ENCODE results near the gene BLOC1S5.
A peak's percentile ranks its signal among the peaks of the same experiment; 100 is the strongest.

The BLOC1S5 gene, protein sequence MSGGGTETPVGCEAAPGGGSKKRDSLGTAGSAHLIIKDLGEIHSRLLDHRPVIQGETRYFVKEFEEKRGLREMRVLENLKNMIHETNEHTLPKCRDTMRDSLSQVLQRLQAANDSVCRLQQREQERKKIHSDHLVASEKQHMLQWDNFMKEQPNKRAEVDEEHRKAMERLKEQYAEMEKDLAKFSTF

DNA sequence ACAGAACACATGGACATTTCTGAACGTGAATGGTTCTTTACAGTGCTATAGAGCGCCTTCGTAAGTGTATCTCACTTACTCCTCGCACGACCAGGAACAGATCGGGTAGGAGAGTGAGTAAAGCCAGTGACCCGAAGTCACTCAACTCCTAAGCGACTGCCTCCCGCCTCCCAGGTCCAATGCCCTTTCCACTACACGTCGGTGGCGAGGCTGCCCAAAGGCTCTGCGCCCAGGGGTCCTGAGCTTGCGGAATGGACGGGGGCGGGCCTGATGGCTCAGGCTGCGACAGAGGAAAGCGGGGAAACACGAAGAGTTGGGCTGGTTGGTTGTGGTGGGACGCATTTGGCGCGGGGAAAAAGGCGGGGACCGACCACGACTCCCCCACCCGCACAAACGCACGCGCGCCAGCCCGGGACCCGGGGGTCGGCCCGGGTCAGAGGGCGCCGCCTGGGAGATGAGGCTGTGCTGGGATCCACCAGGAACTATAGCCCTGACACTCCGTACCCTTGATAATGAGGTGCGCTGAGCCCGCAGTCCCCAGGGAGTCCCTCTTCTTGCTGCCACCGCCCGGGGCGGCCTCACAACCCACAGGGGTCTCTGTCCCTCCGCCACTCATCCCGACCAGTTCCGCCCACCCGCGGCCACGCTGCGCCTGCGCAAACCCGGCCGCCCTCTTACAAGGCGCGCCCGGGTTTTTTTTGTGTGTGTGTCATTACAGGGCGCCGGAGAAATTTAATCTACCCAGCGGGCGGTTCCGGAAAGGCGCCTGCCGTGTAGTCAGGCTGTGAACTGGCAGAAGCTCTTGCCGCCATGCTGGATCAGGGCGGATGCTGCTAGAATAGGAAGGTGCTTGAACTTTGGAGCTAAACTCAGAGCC is at the start of gene BLOC1S5:
Gene BLOC1S5, minus strand, starts transcription at position 629 of the 877 bp plus-strand sequence. Its CDS starts 13 bp downstream, at position 616.
- DNase-seq: peak; percentile 98

DNA sequence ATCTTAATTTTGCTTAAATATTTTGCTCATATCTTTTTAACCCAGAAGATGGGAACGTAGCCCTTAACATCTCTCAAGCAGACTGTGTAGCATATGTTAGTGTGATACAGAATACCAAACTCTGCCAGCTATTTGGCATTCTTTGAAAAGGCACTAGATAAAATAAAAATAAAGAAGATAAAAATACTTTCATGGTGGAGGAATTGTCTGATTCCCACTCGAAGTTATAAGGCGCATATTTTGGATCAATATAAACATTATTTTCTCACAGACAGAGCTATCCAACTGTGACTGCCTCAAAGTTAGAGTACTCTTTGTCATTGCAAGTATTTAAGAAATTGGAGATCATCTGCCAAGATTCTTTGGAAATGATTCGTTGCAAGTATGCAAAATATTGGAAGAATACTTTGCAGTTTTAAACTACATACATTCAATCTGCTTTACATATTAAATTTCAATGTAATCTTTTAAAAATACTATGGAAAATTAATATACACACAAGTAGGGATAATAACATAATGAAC is 49.0 kb upstream of the BLOC1S5 start:
- no peak for DNase-seq

DNA sequence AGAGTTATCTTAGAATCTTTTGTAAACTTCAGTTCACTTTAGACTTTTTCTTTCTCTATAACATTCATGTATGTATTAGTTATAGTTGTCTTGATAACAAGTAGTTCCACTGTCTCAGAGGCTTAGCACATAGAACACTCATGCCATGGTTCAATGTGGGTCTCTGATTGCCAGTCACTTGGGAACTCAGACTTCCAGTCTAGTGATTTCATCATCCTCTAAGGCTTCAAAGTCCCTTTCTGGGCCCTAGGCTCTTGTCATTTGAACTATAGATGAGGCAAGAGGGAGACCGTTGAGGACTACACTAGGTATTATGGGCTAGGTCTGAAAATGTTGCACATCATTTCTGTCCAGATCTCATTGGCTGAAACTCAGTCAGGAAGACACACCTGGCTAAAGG is 46.5 kb upstream of the BLOC1S5 start:
- DNase-seq: no peak

DNA sequence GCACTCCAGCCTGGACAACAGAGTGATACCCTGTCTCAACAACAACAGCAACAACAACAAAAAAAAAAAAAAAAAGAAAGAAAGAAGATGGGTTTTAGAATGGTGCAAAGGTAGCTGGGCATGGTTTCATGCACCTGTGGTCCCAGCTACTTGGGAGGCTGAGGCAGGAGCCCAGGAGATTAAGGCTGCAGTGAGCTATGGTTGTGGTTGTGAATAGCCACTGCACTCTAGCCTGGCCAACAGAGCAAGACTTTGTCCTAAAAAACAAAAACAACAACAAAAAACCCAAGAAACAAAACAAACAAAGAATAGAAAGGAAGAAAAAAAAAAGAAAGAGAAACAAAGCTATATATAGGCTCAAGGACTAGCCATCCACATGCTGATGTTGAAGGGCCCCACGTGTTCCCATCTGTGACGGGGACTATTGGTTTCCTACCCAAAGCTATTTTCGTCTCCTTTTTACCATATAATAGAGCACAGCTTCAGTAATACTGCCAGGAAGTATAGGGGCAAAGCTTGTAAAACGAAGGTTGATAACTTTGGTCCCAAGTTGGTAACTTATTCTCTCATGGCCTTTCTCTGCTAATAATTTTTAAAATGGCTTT is 46.0 kb upstream of the BLOC1S5 start:
- DNase-seq: no peak

DNA sequence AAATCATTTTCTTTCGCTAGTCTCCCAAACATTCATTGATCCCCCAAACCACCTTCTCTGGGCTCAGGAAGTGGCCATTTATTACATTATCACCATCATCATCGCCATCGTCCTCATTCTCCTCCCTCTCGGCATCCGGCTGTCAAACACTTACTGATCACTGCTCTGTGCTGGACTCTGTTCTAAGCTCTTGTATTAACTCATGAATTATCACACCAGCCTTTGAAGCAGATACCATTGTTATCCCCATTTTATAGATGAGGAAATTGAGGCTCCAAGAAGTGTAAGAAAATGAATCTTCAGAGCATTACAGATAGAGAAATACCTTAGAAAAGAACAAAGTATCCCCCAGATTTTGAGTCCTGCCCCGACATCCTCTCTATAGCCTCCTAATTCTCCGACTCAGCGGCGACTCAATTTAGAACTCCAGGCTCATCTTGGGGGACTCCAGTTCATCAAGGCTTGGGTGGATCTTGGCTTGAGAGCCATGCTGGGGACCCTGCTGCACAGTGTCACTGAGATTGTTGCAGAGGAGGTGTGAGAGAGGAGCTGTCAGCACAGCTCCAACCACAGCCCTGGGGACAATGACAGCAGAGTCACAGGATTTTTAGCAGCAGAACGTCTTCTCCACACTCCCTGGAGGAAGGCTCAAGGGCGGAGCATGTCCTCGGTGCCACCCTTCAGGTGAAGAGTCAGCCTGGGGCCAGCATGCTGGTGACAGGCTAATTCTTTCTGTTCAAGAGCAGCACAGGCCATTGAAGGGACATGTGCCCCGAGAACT is 44.8 kb upstream of the BLOC1S5 start:
- no peak for DNase-seq

DNA sequence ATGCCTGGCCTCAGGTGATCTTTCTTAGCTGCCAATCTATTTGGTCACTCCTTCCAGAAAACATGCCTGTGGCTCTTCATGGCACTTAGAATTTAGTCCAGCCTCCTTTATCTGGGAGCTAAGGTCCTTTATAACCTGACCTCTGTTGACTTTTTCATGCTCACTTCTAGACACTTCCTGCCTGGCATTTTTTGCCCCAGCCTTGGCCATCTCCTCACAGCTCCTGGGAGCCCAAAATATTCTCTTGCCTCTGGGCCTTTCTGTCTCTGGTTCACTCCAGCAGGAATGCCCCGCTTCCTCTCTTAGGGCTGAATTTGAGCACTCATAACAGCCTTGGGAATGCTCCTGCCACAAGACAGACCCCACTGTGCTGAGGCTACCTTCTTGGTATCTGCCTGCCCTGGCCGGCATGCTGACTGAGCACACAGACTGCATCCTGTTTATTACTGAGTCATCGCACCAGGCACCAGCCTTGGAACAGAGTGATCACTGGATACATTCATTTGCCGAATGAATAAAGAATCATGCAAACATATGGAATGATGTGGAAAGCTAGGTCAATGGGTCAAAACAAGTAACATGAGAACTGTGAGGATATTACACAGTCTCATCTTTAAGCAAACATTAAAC is 44.0 kb upstream of the BLOC1S5 start:
- DNase-seq: no peak

DNA sequence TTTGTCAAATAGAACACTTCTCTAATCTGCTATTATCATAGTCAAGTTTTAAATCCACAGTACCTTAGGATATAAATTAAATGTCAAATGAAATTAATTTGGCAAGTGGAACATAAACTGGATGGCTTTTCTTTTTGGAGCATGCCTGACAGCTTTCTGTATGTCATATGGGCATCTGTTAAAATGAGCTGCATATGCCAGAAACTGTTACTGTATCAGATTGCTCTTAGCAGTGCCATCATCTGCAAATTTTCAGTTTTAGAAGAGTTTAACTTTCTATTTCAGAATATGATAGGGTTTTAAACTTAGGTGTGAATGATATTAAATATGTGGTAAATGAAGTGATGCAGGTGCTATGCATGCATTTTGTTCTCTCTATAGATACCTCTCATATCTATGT is 41.6 kb upstream of the BLOC1S5 start:
- no peak for DNase-seq

DNA sequence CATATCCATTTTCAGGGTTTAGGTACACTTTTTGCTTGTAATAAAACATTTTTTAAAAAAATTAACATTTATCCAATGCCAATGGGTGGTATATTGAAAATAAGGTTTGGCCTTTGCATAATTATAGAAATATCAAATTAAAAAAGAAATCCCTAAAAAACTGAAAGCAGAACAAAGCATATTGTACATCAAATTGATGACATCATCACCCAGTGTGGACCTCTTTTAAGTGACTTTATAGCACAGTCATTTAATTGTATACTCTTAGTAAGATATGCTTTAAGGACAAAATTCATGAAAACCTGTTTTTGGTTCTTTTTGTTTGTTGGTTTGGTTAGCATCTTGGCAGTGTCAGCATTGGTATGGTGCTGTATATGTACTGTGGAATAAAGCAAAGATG is 39.5 kb upstream of the BLOC1S5 start:
- no peak for DNase-seq

DNA sequence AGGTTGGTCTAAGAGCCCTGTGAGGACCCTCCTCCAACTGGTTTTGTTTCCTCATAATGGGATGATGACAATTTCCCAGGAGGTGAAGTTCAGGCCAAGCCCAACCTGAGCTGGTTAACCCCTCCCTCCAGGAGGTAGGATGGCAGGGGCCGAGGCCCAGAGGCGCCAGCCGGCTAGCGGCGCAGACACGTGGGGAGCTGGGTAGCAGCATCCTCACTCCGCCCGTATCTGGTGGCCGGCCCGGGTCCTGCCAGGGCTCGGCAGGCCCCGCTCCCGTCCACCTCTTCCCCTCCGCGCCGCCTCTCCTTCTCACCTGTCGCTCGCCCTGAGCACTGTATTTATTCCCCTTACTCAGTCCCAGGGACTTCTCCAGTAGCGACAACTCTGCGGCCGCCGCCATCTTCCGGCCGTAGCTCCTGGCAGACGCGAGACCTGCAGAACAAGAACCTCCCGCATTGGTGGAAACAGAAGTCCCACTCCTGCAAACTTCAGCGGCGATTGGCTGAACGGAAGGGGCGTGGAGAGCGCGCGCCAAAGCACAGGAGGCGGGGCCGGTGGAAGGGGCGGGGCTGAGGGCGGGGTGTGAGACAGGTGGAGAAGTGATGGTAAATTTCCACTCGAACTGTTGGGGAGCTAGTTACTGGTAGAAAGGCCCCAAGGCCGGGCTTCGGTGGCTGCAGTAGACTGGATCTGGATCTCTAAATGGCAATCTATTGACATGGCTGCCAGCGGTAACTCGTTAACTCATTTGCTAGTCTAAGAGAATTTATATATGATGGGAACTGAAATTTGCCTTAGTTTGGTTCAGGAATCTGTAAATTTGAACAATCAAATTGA is 38.2 kb upstream of the BLOC1S5 start, which contains the start of gene EEF1E1:
Gene EEF1E1, minus strand, starts transcription at position 427 of the 837 bp plus-strand sequence. Its CDS starts 27 bp downstream, at position 400.
- DNase-seq: peak; percentile 94

DNA sequence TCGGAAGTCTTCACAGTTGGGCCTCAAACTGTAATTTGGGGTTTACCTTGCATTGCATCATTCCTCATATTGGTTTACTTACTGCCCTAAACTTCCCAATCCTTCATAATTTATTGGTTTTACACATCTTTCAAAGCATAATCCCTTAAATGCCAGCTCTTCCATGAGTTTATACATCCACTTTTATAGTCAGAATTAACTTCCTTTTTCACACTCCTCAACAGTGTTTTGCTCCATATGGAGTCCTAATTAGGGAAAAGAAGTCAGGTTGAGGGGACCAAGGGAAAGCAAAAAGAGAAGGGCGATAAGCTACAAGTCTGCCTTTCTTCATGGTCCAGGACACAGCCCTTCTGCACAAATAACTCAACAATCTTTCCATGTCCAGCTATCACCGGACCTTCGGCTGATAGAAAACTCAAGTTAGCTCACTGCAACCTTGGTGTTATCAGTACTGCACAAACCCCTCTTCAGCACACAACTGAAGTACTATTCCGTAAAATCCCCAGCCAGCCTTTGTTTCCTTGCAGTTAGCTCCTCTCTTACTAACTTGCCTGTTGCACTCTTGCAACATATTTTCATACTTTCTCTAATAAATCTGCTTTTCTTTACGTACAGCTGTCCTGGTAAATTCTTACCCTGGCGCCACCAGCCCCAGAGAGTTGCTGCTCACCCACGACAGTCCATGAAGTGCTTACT is 36.1 kb upstream of the BLOC1S5 start:
- DNase-seq: no peak

DNA sequence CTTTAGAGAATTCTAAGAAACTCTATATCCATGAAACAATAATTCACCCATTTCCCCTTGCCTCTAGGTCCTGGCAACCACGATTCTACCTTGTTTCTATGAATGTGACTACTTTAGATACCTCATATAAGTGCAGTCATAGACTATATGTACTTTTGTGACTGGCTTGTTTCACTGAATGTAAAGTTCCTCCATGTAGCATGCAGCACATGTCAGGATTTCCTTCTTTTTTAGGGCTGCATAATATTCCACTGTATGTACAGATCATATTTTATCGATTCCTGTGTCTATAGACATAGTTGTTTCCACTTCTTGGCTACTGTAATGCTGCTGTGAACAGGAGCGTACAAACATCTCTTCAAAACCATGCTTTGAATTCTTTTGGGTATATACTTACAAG is 26.5 kb upstream of the BLOC1S5 start:
- DNase-seq: no peak

DNA sequence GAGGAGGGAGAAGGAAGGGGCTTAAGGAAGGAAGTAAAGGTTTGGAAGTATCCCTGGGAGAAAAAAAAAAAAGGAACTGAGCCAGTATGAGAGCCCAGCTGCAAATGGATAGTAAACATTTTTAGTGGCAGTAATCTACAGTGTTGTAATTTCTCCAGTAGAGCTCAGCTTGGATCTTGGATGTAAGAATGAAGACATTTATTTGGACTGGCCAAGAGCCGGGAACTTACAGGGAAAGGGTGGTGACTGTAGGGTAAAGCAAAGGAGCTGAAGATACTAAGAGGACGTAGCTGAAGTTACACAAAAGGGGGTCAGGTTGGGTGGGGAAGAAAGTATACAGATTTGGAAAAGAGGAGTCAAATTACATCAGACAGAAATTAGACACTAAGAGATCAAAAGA is 24.7 kb upstream of the BLOC1S5 start:
- DNase-seq: no peak

DNA sequence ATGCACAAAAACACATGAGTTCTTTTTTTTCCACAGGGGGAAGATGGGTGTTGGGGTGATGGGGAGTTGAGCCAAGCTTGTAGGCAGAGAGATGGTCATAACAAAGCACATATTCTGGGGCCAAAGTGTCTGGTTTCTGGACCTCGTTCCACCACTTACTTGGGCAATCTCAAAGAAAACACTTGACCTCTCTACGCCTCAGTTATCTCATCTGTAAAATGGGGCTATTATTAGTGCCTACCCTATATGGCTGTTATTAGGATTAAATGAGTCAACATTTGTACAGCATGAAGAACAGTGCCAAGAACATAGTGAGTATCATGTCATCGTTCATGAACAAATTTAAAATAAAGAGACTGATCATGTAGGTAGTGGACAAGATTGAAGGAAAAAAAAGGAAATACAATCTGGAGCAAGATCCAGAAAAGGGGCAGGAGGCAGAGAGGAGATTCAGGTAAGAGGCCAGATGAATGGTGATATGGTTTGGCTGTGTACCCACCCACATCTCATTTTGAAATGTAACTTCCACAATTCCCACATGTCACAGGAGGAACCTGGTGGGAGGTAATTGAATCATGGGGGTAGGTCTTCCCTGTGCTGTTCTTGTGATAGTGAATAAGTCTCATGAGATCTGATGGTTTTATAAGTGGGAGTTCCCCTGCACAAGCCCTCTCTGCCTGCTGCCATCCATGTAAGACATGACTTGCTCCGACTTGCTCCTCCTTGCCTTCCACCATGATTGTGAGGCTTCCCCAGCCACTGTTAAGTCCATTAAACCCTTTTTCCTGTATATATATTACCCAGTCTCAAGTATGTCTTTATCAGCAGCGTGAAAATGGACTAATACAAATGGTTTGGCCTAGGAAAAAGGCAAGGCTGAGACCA is 23.9 kb upstream of the BLOC1S5 start:
- no peak for DNase-seq

DNA sequence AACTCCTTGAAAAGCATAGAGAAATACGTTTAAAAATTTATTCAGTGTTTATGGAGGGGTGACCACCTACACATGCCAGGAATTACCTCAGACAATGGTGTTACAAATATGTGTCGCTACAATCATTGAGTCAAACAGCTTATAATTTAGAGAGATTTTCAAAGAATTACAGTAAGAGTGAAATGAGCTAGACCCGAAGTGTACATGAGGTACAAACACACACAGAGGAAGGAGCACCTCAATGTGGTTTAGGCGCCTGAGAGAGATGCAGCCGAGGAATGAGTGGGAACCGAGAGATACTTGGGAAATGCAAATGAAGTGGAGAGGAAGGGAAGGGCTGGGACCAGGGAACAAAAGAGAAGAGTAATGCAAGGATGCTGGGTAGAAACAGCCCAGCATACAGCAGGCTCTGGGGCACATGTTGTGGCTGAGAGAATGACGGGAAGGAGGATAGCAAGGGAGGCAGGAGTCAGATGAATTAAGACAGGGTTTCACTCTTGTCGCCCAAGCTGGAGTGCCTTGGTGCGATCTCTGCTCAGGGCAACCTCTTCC is 22.6 kb upstream of the BLOC1S5 start:
- DNase-seq: no peak

DNA sequence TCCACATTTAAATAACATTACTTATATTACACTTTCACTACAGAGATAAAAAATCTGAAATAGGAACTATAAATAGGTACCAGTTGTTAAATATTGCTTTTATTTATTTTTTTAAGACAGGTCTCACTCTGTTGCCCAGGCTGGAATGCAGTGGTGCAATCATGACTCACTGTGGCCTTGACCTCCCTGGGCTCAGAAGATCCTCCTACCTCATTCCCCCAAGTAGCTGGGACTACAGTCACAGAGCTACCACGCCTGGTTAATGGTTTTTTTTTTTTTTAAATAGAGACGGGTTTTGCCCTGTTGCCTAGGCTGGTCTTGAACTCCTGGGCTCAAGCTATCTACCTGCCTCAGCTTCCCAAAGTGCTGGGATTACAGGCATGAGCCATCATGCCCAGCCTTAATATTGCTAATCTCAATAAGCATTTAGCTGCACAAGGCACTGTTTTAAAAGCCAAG is 20.9 kb upstream of the BLOC1S5 start:
- no peak for DNase-seq

DNA sequence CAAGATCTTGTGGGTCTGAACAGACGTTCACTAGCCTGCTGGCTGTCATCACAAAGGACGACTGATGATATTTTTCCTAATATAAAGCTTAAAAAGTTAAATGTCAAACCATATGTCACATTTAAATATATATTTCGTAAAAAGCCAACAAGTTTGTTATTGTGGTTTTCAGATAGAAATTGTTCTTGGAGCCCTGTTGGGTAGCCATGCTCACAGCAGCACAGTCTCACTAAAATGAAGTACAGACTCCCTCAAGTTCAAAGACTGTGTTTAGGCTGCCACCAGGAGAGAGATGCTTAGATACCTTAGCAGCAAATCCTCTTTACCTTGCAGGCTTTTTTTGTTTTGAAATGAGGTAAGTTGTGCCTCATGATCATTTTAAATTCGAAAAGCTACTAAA is 20.4 kb upstream of the BLOC1S5 start:
- no peak for DNase-seq

DNA sequence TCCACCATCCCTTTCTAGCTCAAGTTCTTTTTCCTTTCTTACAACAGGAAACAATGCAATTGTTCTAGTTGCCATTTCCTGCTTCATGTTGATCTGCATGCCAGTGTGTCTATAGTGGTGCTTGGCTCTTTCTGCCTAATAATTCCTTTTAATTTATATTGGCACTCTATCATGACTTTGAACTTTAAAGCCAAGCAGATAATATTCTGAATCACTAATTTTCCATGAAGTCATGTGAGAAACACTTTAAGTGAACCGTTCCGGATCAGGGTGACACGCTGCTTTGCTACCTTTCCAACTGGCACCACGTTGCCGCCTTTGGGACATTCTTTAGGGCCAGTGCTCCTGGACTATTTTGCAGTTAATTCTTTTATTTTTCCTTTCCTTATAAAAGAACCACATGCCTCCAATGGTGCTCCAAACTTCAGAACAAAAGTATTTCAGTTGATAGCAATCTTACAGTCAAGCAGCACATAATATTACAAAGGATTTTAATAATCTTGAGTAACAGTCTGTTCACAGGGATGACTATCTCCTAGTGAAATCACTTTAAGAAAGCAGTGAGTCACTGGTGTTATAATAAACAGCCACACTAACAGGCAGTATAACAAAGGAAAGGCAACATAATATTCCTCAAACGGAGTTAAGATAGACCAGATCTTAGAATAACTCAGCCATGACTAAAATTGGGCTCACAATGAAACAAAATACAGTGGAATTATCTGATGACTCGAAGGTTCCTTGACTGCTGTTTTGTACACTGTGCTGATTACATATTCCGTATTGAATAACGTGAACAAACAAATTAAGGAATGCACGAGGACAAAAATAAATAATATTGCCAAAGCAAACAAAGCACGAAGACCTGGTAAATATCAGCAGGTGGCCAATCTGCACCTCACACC is 19.0 kb upstream of the BLOC1S5 start:
- DNase-seq: no peak

DNA sequence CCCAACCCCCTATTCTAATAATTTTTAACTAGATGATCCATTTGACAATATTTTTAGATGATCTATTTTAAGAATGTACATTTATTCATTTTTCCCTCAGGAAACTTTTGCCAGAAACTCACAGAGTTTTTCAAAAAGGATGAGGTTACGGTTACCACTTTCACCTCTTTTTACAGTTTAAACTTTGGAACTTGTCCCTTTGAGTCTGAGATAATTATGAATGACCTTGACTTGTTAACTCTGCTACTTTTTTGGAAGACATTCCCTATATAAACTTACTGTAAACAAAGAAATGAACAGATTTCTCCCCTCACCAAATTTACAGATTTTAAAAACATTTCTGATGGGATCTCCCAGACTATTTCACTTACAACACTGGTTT is 18.4 kb upstream of the BLOC1S5 start:
- DNase-seq: no peak

Measured in NCI-H748 treated with DMSO at 0.1 percent for 48 hours (cell line).